Subcutaneous abdominal adipose tissue (tissue), 5 donors: ENCODE measurements around the gene BEST2.

Source experiments
- H3K27ac ChIP-seq: one replicate; pipeline ENCODE4 v1.7.0; 2013; ENCODE audit warnings: low read depth, mild to moderate bottlenecking, inconsistent platforms, low read length, moderate library complexity
- H3K27me3 ChIP-seq, 5 donors: one replicate each; pipeline ENCODE4 v1.7.0; 2013; ENCODE audit warnings: low read length in 5 of 5, inconsistent platforms in 1 of 5; ENCODE audit not compliant: control insufficient read depth in 5 of 5, insufficient read depth in 4 of 5
- H3K36me3 ChIP-seq, 5 donors: one replicate each; pipeline ENCODE4 v1.7.0; 2013; ENCODE audit warnings: low read length in 5 of 5; ENCODE audit not compliant: control insufficient read depth in 5 of 5, insufficient read depth in 5 of 5
- H3K4me1 ChIP-seq, 5 donors: one replicate each; pipeline ENCODE4 v1.7.0; 2013; ENCODE audit warnings: low read length in 5 of 5, mild to moderate bottlenecking in 3 of 5, moderate library complexity in 1 of 5; ENCODE audit not compliant: control insufficient read depth in 5 of 5, insufficient read depth in 5 of 5
- H3K4me3 ChIP-seq, 5 donors: one replicate each; pipeline ENCODE4 v1.7.0; 2013; ENCODE audit warnings: low read length in 5 of 5, low read depth in 1 of 5
- H3K9ac ChIP-seq, 5 donors: one replicate each; pipeline ENCODE4 v1.7.0; 2013; ENCODE audit warnings: low read length in 5 of 5, mild to moderate bottlenecking in 4 of 5, moderate library complexity in 3 of 5
- H3K9me3 ChIP-seq, 5 donors: one replicate each; pipeline ENCODE4 v1.7.0; 2013; ENCODE audit warnings: low read length in 5 of 5; ENCODE audit not compliant: control insufficient read depth in 5 of 5
- donor health status: healthy.
- donor health status: healthy.
- donor health status: healthy.
- donor health status: healthy.
- donor health status: healthy.

BEST2 gene

GRCh38 chr19:12778017-12778904, 26.7 kb downstream of the BEST2 start:
- H3K27me3 ChIP-seq = peaks cover 0 to 3% (median 0%) of the 10 kb centered on the region in 5 donors
- H3K4me1 ChIP-seq = peaks cover 7 to 71% (median 44%) of the 10 kb centered on the region in 5 donors
- H3K9ac ChIP-seq = peak overlapping the region; percentile 77 to 91 (median 82)
- no peaks in the 10 kb centered on the region for H3K36me3 ChIP-seq
- no peaks in the 10 kb centered on the region for H3K9me3 ChIP-seq
- H3K27ac ChIP-seq = peak overlapping the region; percentile 98
- H3K4me3 ChIP-seq = peak overlapping the region; percentile 66 to 85 (median 70)

GRCh38 chr19:12778905-12779161, 27.2 kb downstream of the BEST2 start:
- Histone ChIP-seq H3K4me1 (peaks cover 9 to 71% (median 46%) of the 10 kb centered on the region in 5 donors), H3K9ac (peak overlapping the region; percentile 77 to 91 (median 82)), H3K4me3 (peak overlapping the region; percentile 66 to 85 (median 70))

GRCh38 chr19:12779162-12779993, 27.8 kb downstream of the BEST2 start:
- H3K9me3 ChIP-seq = no peaks in the 10 kb centered on the region
- H3K4me3 ChIP-seq = peak overlapping the region in 3 of 5 donors; percentile 66 to 80 (median 67)
- H3K27me3 ChIP-seq = peaks cover 0 to 3% (median 0%) of the 10 kb centered on the region in 5 donors
- peak overlapping the region in 4 of 5 donors; percentile 81 to 91 (median 82) for H3K9ac ChIP-seq
- H3K36me3 ChIP-seq = no peaks in the 10 kb centered on the region
- peak overlapping the region; percentile 98 for H3K27ac ChIP-seq
- peaks cover 12 to 70% (median 50%) of the 10 kb centered on the region in 5 donors for H3K4me1 ChIP-seq

More at GRCh38 chr19:12778905-12779161, 27.2 kb downstream of the BEST2 start:
- H3K27ac ChIP-seq = peak overlapping the region; percentile 98
- H3K27me3 ChIP-seq = peaks cover 0 to 3% (median 0%) of the 10 kb centered on the region in 5 donors
- no peaks in the 10 kb centered on the region for H3K9me3 ChIP-seq
- H3K36me3 ChIP-seq = no peaks in the 10 kb centered on the region

- Histone ChIP-seq H3K27ac (peak overlapping the region; percentile 100), H3K9me3 (no peaks in the 10 kb centered on the region), H3K9ac (peak overlapping the region; percentile 6 to 82 (median 72)), H3K27me3 (peaks cover 0 to 3% (median 0%) of the 10 kb centered on the region in 5 donors), H3K36me3 (no peaks in the 10 kb centered on the region), H3K4me3 (peak overlapping the region; percentile 53 to 88 (median 64)), H3K4me1 (peaks cover 21 to 84% (median 68%) of the 10 kb centered on the region in 5 donors)
Measured at GRCh38 chr19:12782174-12782423, 30.5 kb downstream of the BEST2 start.

- Histone ChIP-seq H3K9me3 (no peaks in the 10 kb centered on the region), H3K4me1 (peaks cover 21 to 84% (median 65%) of the 10 kb centered on the region in 5 donors), H3K27ac (peak overlapping the region; percentile 100), H3K36me3 (no peaks in the 10 kb centered on the region), H3K4me3 (peak overlapping the region; percentile 53 to 88 (median 64)), H3K27me3 (peaks cover 0 to 3% (median 0%) of the 10 kb centered on the region in 5 donors), H3K9ac (peak overlapping the region; percentile 6 to 82 (median 72))
Measured at GRCh38 chr19:12782424-12783290, 31.1 kb downstream of the BEST2 start.

DNA sequence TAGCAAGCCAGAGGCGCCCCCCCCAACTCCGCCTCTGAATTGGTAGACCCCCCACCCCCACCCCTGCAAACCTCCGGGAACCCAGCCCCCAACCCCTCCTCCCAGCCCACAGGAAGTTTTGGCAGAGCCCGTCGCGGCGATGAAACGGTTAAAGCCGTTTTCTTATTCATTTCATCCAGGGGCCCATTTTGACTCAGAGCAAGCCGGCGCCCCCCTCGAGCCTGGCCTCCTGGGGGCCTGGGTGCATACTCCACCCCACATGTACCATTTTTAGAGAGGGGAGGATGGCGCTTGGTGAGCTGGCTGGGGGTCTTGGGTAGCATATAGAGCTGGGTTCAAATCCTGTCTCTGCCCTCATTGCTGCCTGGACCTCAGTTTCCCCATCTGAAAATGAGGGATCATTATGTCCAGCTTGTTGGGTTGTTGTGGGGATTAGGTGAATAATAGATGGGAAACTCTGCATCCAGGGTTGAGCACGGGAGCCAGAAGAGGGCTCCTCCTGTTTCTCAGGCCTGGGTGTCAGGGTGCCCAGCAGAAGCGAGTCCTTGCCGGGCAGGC, 31.8 kb downstream of the BEST2 start:
- peak overlapping the region; percentile 100 for H3K27ac ChIP-seq
- H3K36me3 ChIP-seq = no peaks in the 10 kb centered on the region
- no peaks in the 10 kb centered on the region for H3K27me3 ChIP-seq
- H3K9ac ChIP-seq = peak overlapping the region; percentile 47 to 85 (median 64)
- H3K4me1 ChIP-seq = peaks cover 19 to 84% (median 64%) of the 10 kb centered on the region in 5 donors
- H3K9me3 ChIP-seq = no peaks in the 10 kb centered on the region
- H3K4me3 ChIP-seq = peak overlapping the region in 3 of 5 donors; percentile 32 to 70 (median 62)

DNA sequence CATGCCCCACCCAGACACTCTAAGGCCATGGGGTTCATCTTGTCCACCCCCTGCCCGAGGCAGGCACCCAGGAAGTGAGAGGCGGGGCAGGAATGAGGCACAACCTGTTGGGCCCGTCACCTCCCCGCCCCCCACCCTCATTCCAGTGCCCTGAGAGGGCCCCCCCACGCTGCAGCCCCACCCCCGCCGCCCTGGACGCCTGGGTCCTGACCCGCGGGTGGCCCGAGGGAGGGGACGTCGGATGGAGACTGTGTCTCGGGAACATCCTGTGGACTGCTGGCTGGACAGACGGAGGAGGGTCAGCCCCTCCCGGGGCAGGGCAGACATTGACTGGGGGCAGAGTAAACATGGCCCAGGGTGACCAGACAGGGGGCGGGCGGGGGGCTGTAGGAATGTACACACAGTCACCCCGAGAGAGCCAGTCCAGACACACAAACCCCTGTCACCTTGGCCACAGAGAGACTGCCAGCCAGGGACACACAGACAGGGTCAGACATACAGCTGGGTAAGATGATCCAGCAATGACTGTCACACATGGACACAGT, 32.3 kb downstream of the BEST2 start:
- H3K4me1 ChIP-seq = peaks cover 22 to 84% (median 64%) of the 10 kb centered on the region in 5 donors
- H3K9me3 ChIP-seq = no peaks in the 10 kb centered on the region
- H3K27ac ChIP-seq = peak overlapping the region; percentile 100
- H3K4me3 ChIP-seq = peak overlapping the region in 3 of 5 donors; percentile 32 to 59 (median 54)
- peak overlapping the region; percentile 47 to 85 (median 64) for H3K9ac ChIP-seq
- H3K27me3 ChIP-seq = no peaks in the 10 kb centered on the region
- H3K36me3 ChIP-seq = no peaks in the 10 kb centered on the region

- no peaks in the 10 kb centered on the region for H3K9me3 ChIP-seq
- H3K36me3 ChIP-seq = no peaks in the 10 kb centered on the region
- peak overlapping the region; percentile 100 for H3K27ac ChIP-seq
- no peaks in the 10 kb centered on the region for H3K27me3 ChIP-seq
- H3K4me3 ChIP-seq = peak overlapping the region in 4 of 5 donors; percentile 3 to 59 (median 40)
- H3K4me1 ChIP-seq = peaks cover 25 to 84% (median 64%) of the 10 kb centered on the region in 5 donors
- peak overlapping the region in 2 of 5 donors; percentile 53 to 75 for H3K9ac ChIP-seq
Measured at GRCh38 chr19:12784394-12784870, 32.8 kb downstream of the BEST2 start.
